ENCODE measurements around the gene TMEM120A. TPM values are rescaled to one million over a fixed set of nuclear protein-coding genes. Genes with fewer than 3 reads are reported as not detected.
"Not testable (repeated sequence)": the region's sequence is repeated elsewhere in the genome, so short reads cannot be mapped to it uniquely, and the experiment has no call there.

Gene TMEM120A
- total and polyA plus RNA-seq, 2 donors from 2014 or later, result 47.0 to 141 TPM

- Histone ChIP-seq H3K27me3 (ENCODE audit: control insufficient read depth, insufficient read depth, low read length) (no peaks in the 10 kb centered on the region), H3K9me3 (ENCODE audit: control insufficient read depth in 2 of 3, insufficient read depth in 1 of 3, low read length in 3 of 3) (no peaks in the 10 kb centered on the region), H3K36me3 (ENCODE audit: control insufficient read depth in 2 of 3, insufficient read depth in 3 of 3, low read length in 3 of 3) (peaks cover 0 to 3% (median 0%) of the 10 kb centered on the region in 3 donors), H3K27ac (ENCODE audit: low read depth in 2 of 2, low read length in 2 of 2) (no peak overlapping the region), H3K4me3 (ENCODE audit: low read length in 3 of 3) (no peak overlapping the region), H3K4me1 (ENCODE audit: control insufficient read depth in 2 of 3, insufficient read depth in 2 of 3, low read depth in 1 of 3, low read length in 3 of 3) (no peaks in the 10 kb centered on the region), H3K9ac (ENCODE audit: low read length in 3 of 3) (no peak overlapping the region)
- FAIRE-seq (no peak), DNase-seq (no peak)
- intact Hi-C loops (cut with DNase I), result no loop called here
- no peak for TF ChIP-seq CTCF (IDR thresholded peaks at IDR 0.05; ENCODE audit: borderline replicate concordance, extremely low read depth, insufficient read depth)
Measured at GRCh38 chr7:76031964-76032363, 37.6 kb upstream of the TMEM120A start.

GRCh38 chr7:76029682-76030081, 35.3 kb upstream of the TMEM120A start:
- not testable (repeated sequence) for FAIRE-seq; H3K36me3 ChIP-seq (ENCODE audit: control insufficient read depth in 2 of 3, insufficient read depth in 3 of 3, low read length in 3 of 3)
- peak in 1 of 5 donors; percentile 7 for DNase-seq

GRCh38 chr7:76023002-76023401, 28.6 kb upstream of the TMEM120A start:
- FAIRE-seq, result no peak
- intact Hi-C loops (cut with DNase I), result no loop called here
- H3K4me3 ChIP-seq (ENCODE audit: low read length in 3 of 3), result no peak overlapping the region

More at GRCh38 chr7:76029682-76030081, 35.3 kb upstream of the TMEM120A start:
- H3K9me3 ChIP-seq (ENCODE audit: control insufficient read depth in 2 of 3, insufficient read depth in 1 of 3, low read length in 3 of 3); H3K27ac ChIP-seq (ENCODE audit: low read depth in 2 of 2, low read length in 2 of 2); H3K27me3 ChIP-seq (ENCODE audit: control insufficient read depth, insufficient read depth, low read length); intact Hi-C loops (cut with DNase I); H3K9ac ChIP-seq (ENCODE audit: low read length in 3 of 3); H3K4me1 ChIP-seq (ENCODE audit: control insufficient read depth in 2 of 3, insufficient read depth in 2 of 3, low read depth in 1 of 3, low read length in 3 of 3); H3K4me3 ChIP-seq (ENCODE audit: low read length in 3 of 3): not testable (repeated sequence)

More at GRCh38 chr7:76023002-76023401, 28.6 kb upstream of the TMEM120A start:
- H3K27me3 ChIP-seq (ENCODE audit: control insufficient read depth, insufficient read depth, low read length), result no peaks in the 10 kb centered on the region
- H3K4me1 ChIP-seq (ENCODE audit: control insufficient read depth in 2 of 3, insufficient read depth in 2 of 3, low read depth in 1 of 3, low read length in 3 of 3), result no peaks in the 10 kb centered on the region
- no peak for TF ChIP-seq CTCF (IDR thresholded peaks at IDR 0.05; ENCODE audit: borderline replicate concordance, extremely low read depth, insufficient read depth)
- no peaks in the 10 kb centered on the region for H3K9me3 ChIP-seq (ENCODE audit: control insufficient read depth in 2 of 3, insufficient read depth in 1 of 3, low read length in 3 of 3)
- peaks cover 0 to 11% (median 8%) of the 10 kb centered on the region in 3 donors for H3K36me3 ChIP-seq (ENCODE audit: control insufficient read depth in 2 of 3, insufficient read depth in 3 of 3, low read length in 3 of 3)
- no peak overlapping the region for H3K27ac ChIP-seq (ENCODE audit: low read depth in 2 of 2, low read length in 2 of 2)
- DNase-seq, result peak in 1 of 5 donors; percentile 15
- no peak overlapping the region for H3K9ac ChIP-seq (ENCODE audit: low read length in 3 of 3)
